ACC112 (cell line): ENCODE results near the gene RYR2.
A peak's percentile ranks its signal among the peaks of the same experiment; 100 is the strongest.

Experiments used
- H2AFZ ChIP-seq: fragments of 200-600 bp; sonication (generic); one replicate; pipeline ENCODE4 v1.6.0; 2017; ENCODE audit warnings: antibody characterized with exemption, low read length; ENCODE audit not compliant: unreplicated experiment
- H3K27ac ChIP-seq: fragments of 200-600 bp; sonication (generic); 2 replicates; pipeline ENCODE4 v1.5.1; 2014; ENCODE audit warnings: low read depth, mild to moderate bottlenecking, antibody characterized with exemption, low read length, moderate library complexity
- H3K27me3 ChIP-seq: fragments of 200-600 bp; sonication (generic); 2 replicates; pipeline ENCODE4 v1.6.1; 2014; ENCODE audit warnings: mild to moderate bottlenecking, antibody characterized with exemption, low read length, moderate library complexity, mixed read lengths; ENCODE audit not compliant: insufficient read depth
- H3K36me3 ChIP-seq: fragments of 200-600 bp; sonication (generic); 2 replicates; pipeline ENCODE4 v1.6.1; 2016; ENCODE audit warnings: mild to moderate bottlenecking, antibody characterized with exemption, low read length, moderate library complexity, mixed read lengths; ENCODE audit not compliant: insufficient read depth
- H3K4me1 ChIP-seq: fragments of 200-600 bp; sonication (generic); one replicate; pipeline ENCODE4 v1.6.1; 2016; ENCODE audit warnings: low read length, mixed read lengths; ENCODE audit not compliant: insufficient read depth, unreplicated experiment, control insufficient read depth
- H3K4me3 ChIP-seq: fragments of 200-600 bp; sonication (generic); 2 replicates; pipeline ENCODE4 v1.5.1; 2014; ENCODE audit warnings: mild to moderate bottlenecking, low read depth, low read length
- H3K79me2 ChIP-seq: fragments of 200-600 bp; sonication (generic); one replicate; pipeline ENCODE4 v1.6.0; 2016; ENCODE audit warnings: low read length; ENCODE audit not compliant: control insufficient read depth, unreplicated experiment, insufficient read depth

Gene RYR2

GRCh38 chr1:237861944-237862343, 820.0 kb downstream of the RYR2 start:
- no peak overlapping the region for H3K4me3 ChIP-seq
- no peaks in the 10 kb centered on the region for H3K36me3 ChIP-seq
- no peaks in the 10 kb centered on the region for H3K79me2 ChIP-seq

GRCh38 chr1:237863234-237863633, 821.2 kb downstream of the RYR2 start:
- no peak overlapping the region for H3K4me3 ChIP-seq
- no peak overlapping the region for H3K27ac ChIP-seq
- no peaks in the 10 kb centered on the region for H3K79me2 ChIP-seq
- peaks cover 3% of the 10 kb centered on the region for H3K4me1 ChIP-seq
- no peaks in the 10 kb centered on the region for H3K36me3 ChIP-seq
- no peak overlapping the region for H2AFZ ChIP-seq
- no peaks in the 10 kb centered on the region for H3K27me3 ChIP-seq

More at GRCh38 chr1:237861944-237862343, 820.0 kb downstream of the RYR2 start:
- Histone ChIP-seq H3K27me3 (no peaks in the 10 kb centered on the region), H2AFZ (no peak overlapping the region), H3K4me1 (peaks cover 3% of the 10 kb centered on the region), H3K27ac (no peak overlapping the region)

GRCh38 chr1:237864338-237865244, 822.6 kb downstream of the RYR2 start:
- Histone ChIP-seq H3K27ac (no peak overlapping the region), H3K79me2 (no peaks in the 10 kb centered on the region), H3K4me3 (peak overlapping the region; percentile 68), H3K27me3 (no peaks in the 10 kb centered on the region), H2AFZ (no peak overlapping the region), H3K36me3 (no peaks in the 10 kb centered on the region), H3K4me1 (peaks cover 3% of the 10 kb centered on the region)

DNA sequence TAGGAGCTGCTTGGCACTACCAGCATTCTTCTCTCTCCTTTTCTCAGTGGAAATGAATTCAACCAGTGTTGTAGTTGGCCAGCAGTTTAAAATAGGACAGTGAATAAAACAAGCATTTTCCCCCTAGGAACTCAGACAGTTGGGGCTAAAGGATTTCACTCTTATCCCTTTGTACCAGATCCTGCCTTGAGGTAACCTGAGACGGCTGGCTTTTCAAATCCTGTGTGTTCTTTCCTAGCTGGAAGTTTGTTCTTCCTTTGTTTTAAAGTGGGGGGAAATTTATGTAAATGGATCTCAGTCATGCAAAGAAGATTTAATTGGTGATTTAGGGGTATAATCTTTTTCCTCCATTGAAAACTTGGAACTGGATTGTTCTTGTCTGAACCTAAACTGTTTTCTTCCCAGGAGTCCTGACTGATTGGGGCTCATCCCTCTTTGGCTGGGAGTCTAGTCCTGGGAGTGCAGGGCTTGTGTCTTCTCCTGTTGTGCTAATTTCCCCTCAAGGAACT, 825.5 kb downstream of the RYR2 start:
- H3K4me3 ChIP-seq: no peak overlapping the region
- H3K36me3 ChIP-seq: no peaks in the 10 kb centered on the region
- H2AFZ ChIP-seq: no peak overlapping the region
- H3K79me2 ChIP-seq: no peaks in the 10 kb centered on the region
- no peaks in the 10 kb centered on the region for H3K27me3 ChIP-seq
- no peak overlapping the region for H3K27ac ChIP-seq
- peaks cover 3% of the 10 kb centered on the region for H3K4me1 ChIP-seq

GRCh38 chr1:237868817-237869600, 827.0 kb downstream of the RYR2 start:
- H3K27ac ChIP-seq: no peak overlapping the region
- no peak overlapping the region for H3K4me3 ChIP-seq
- H3K79me2 ChIP-seq: no peaks in the 10 kb centered on the region

GRCh38 chr1:237873487-237874211, 831.7 kb downstream of the RYR2 start:
- Histone ChIP-seq H3K4me1 (peaks cover 28% of the 10 kb centered on the region), H3K36me3 (no peaks in the 10 kb centered on the region), H3K79me2 (no peaks in the 10 kb centered on the region), H3K27ac (peak overlapping the region; percentile 50), H2AFZ (no peak overlapping the region), H3K27me3 (no peaks in the 10 kb centered on the region), H3K4me3 (no peak overlapping the region)

More at GRCh38 chr1:237868817-237869600, 827.0 kb downstream of the RYR2 start:
- Histone ChIP-seq H3K36me3 (no peaks in the 10 kb centered on the region), H3K4me1 (peaks cover 16% of the 10 kb centered on the region), H3K27me3 (no peaks in the 10 kb centered on the region), H2AFZ (no peak overlapping the region)

DNA sequence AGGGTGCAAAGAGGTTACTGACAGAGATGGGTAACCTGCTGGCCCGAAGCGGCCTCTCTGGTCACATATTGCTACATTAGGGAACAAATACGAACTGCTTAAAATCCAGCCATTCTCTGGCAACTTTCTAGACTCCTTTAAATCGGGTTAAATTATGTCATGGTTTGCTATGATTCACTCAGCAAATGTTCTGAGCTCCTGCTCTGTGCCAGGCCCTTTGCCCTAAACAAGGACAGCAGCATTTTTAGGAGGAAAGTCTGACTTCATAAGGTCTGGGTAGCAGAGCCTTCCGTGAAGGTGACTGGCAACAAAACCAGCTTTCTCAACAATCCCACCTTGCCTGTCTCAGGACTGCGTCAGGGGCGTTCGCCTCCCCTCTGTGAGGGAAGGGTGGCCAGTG, 833.3 kb downstream of the RYR2 start:
- peaks cover 32% of the 10 kb centered on the region for H3K4me1 ChIP-seq
- H3K27ac ChIP-seq: no peak overlapping the region
- H3K27me3 ChIP-seq: no peaks in the 10 kb centered on the region
- no peaks in the 10 kb centered on the region for H3K79me2 ChIP-seq
- H2AFZ ChIP-seq: no peak overlapping the region
- H3K4me3 ChIP-seq: no peak overlapping the region
- no peaks in the 10 kb centered on the region for H3K36me3 ChIP-seq

- Histone ChIP-seq H3K79me2 (no peaks in the 10 kb centered on the region), H3K27me3 (no peaks in the 10 kb centered on the region), H3K36me3 (no peaks in the 10 kb centered on the region), H3K27ac (no peak overlapping the region), H2AFZ (no peak overlapping the region), H3K4me1 (peaks cover 32% of the 10 kb centered on the region), H3K4me3 (no peak overlapping the region)
Measured at GRCh38 chr1:237877631-237878030, 835.6 kb downstream of the RYR2 start.

DNA sequence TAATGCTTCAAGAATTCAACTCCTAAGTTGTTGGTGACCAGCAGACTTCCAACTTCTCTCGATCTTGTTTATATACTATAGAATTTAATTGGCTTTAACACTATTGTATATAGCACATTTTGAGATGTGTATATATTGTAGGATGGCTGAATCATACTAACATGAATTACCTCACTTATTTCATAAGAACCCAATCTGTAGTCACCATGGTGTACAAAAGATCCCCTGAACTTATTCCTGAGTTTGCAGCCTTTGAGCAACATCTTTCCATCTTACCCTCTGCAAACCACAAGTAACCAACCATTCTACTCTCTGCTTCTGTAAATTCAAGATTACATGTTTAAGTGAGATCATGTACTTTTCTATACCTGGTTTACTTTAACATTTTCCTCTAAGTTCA, 836.4 kb downstream of the RYR2 start:
- Histone ChIP-seq H3K4me3 (no peak overlapping the region), H3K27ac (no peak overlapping the region), H3K79me2 (no peaks in the 10 kb centered on the region), H3K27me3 (no peaks in the 10 kb centered on the region), H3K4me1 (peaks cover 26% of the 10 kb centered on the region), H3K36me3 (no peaks in the 10 kb centered on the region), H2AFZ (no peak overlapping the region)

GRCh38 chr1:237879195-237879594, 837.2 kb downstream of the RYR2 start:
- H3K36me3 ChIP-seq: no peaks in the 10 kb centered on the region
- H3K27me3 ChIP-seq: no peaks in the 10 kb centered on the region
- no peak overlapping the region for H3K4me3 ChIP-seq
- H3K79me2 ChIP-seq: no peaks in the 10 kb centered on the region
- no peak overlapping the region for H3K27ac ChIP-seq
- peaks cover 18% of the 10 kb centered on the region for H3K4me1 ChIP-seq
- H2AFZ ChIP-seq: no peak overlapping the region
